Keratinocyte (primary cell): ENCODE measurements around the gene PDILT. TPM values are rescaled to one million over a fixed set of nuclear protein-coding genes. Genes with fewer than 3 reads are reported as not detected.
"Not testable (repeated sequence)": the region's sequence is repeated elsewhere in the genome, so short reads cannot be mapped to it uniquely, and the experiment has no call there.

ENCODE experiments used
- DNase-seq: peaks from one replicate; pipeline ENCODE4 v3.0.0-alpha.2; 2011; ENCODE audit warnings: low read depth, missing footprints, low spot score
- FAIRE-seq: peaks from 2 replicates; lab custom pipeline; 2011; peaks lifted over from hg19 to GRCh38; lab: Jason Lieb, UNC
- H2AFZ ChIP-seq: 2 replicates; pipeline ENCODE4 v1.6.0; 2012; ENCODE audit warnings: low read length, control low read depth, inconsistent platforms; ENCODE audit not compliant: control insufficient read depth
- H3K27ac ChIP-seq: 2 replicates; pipeline ENCODE4 v1.5.1; 2011; ENCODE audit warnings: low read length; ENCODE audit not compliant: control insufficient read depth, insufficient read depth
- H3K27me3 ChIP-seq: 3 replicates; pipeline ENCODE4 v1.6.0; 2011; ENCODE audit warnings: low read length; ENCODE audit not compliant: control insufficient read depth, insufficient read depth; ENCODE audit errors: extremely low read depth
- H3K36me3 ChIP-seq, 2 experiments: 2 replicates in 1 of 2; 3 replicates in 1 of 2; pipeline ENCODE4 v1.5.1; 2011; ENCODE audit warnings: low read length in 2 of 2, mild to moderate bottlenecking in 1 of 2; ENCODE audit not compliant: control insufficient read depth in 2 of 2, insufficient read depth in 2 of 2; ENCODE audit errors: extremely low read depth in 1 of 2
- H3K4me1 ChIP-seq: 3 replicates; pipeline ENCODE4 v1.5.1; 2011; ENCODE audit warnings: low read length; ENCODE audit not compliant: control insufficient read depth, insufficient read depth; ENCODE audit errors: extremely low read depth
- H3K4me2 ChIP-seq: 3 replicates; pipeline ENCODE4 v1.6.0; 2011; ENCODE audit warnings: low read depth, low read length; ENCODE audit not compliant: control insufficient read depth, insufficient read depth; ENCODE audit errors: extremely low read depth
- H3K4me3 ChIP-seq, 3 experiments: fragments of 200-600 bp in 1 of 3; sonication (generic) in 1 of 3; 2 replicates in 2 of 3; 3 replicates in 1 of 3; pipeline ENCODE4 v1.5.1; 2011 to 2016; ENCODE audit warnings: low read length in 3 of 3, mild to moderate bottlenecking in 3 of 3, control low read depth in 2 of 3, inconsistent platforms in 1 of 3, low read depth in 1 of 3, mixed read lengths in 1 of 3, mixed run types in 1 of 3, moderate library complexity in 1 of 3; ENCODE audit not compliant: control insufficient read depth in 2 of 3, insufficient read depth in 2 of 3; ENCODE audit errors: extremely low read depth in 1 of 3
- H3K79me2 ChIP-seq: 2 replicates; pipeline ENCODE4 v1.6.0; 2012; ENCODE audit warnings: low read length; ENCODE audit not compliant: control insufficient read depth, insufficient read depth
- H3K9ac ChIP-seq: 3 replicates; pipeline ENCODE4 v1.6.0; 2011; ENCODE audit warnings: low read length; ENCODE audit not compliant: control insufficient read depth, insufficient read depth; ENCODE audit errors: extremely low read depth
- H3K9me1 ChIP-seq: 3 replicates; pipeline ENCODE4 v1.6.0; 2011; ENCODE audit warnings: low read length; ENCODE audit not compliant: control insufficient read depth, insufficient read depth; ENCODE audit errors: extremely low read depth
- H3K9me3 ChIP-seq: 2 replicates; pipeline ENCODE4 v1.5.1; 2012; ENCODE audit warnings: low read depth, low read length; ENCODE audit not compliant: control insufficient read depth
- H4K20me1 ChIP-seq: 3 replicates; pipeline ENCODE4 v1.6.0; 2011; ENCODE audit warnings: low read length; ENCODE audit not compliant: control insufficient read depth, insufficient read depth; ENCODE audit errors: extremely low read depth
- CTCF ChIP-seq, 3 experiments: IDR thresholded peaks in 1 of 3; conservative IDR thresholded peaks in 1 of 3; optimal IDR thresholded peaks in 1 of 3; 2 replicates in 2 of 3; 3 replicates in 1 of 3; pipeline versions ENCODE3 to v1.5.1; 2011; ENCODE audit warnings: low read length in 3 of 3, mild to moderate bottlenecking in 3 of 3, moderate library complexity in 2 of 3, control low read depth in 1 of 3, inconsistent platforms in 1 of 3; ENCODE audit not compliant: insufficient read depth in 2 of 3; ENCODE audit errors: extremely low read depth in 1 of 3
- EZH2 ChIP-seq: IDR thresholded peaks from one replicate; pipeline ENCODE4 v1.6.1; 2012; ENCODE audit warnings: inconsistent platforms, mild to moderate bottlenecking, low read length, moderate library complexity
- dilution Hi-C: fragments of 300-500 bp; cut with MboI; formaldehyde crosslinking; loops from one replicate; pipeline ENCODE4 v1.7.0; 2020; ENCODE audit warnings: low sequenced_read_pairs; ENCODE audit not compliant: extremely low pct_ligation_motif_present
- polyA plus RNA-seq, 5 experiments: library from polyadenylated mRNA; depleted of rRNA in 3 of 5; stranded (reverse) in 3 of 5; stranded (forward) in 1 of 5; unstranded in 1 of 5; fragments of >200 nt; gene quantifications; 1 replicate in 1 of 5; 2 replicates in 3 of 5; 3 replicates in 1 of 5; pipeline versions ENCODE4 v1.2.1 to v1.2.3, GENCODE V29; 2011 to 2012; ENCODE audit warnings: missing spikeins in 2 of 5, low read depth in 1 of 5, low replicate concordance in 1 of 5

Gene PDILT
- polyA plus RNA-seq, 1 donor (not counting 4 experiments of a cell fraction or from before 2014, with no cell fraction given), result not detected

DNA sequence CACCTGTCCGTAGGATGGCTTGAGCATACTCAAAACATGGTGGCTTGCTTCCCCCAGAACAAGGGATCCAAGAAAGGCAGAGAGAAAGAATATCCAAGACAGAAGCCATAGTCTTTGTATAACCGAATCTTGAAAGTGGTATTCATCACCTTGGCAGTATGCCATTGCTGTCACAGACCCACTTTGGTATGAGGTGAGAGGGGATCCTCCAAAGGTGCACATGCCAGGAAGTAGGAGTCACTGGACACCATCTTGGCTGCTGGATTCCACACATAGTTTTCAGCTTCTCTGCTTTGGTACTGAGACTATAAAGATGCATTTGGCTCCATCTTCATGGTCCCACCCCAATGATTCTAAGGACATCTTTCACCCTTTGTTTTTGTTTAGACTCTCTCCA lies 22.9 kb upstream of the PDILT start:
- H3K27me3 ChIP-seq, H3K4me2 ChIP-seq, H3K36me3 ChIP-seq, FAIRE-seq, H3K9me1 ChIP-seq, H3K4me1 ChIP-seq, H3K4me3 ChIP-seq, dilution Hi-C loops, DNase-seq, H3K9me3 ChIP-seq, H4K20me1 ChIP-seq, H2AFZ ChIP-seq, H3K9ac ChIP-seq, H3K79me2 ChIP-seq, H3K27ac ChIP-seq: not testable (repeated sequence)

- no peaks in the 10 kb centered on the region for H3K9me3 ChIP-seq
- no peaks in the 10 kb centered on the region for H3K4me1 ChIP-seq
- H4K20me1 ChIP-seq, result no peaks in the 10 kb centered on the region
- no peaks in the 10 kb centered on the region for H3K9me1 ChIP-seq
- no peaks in the 10 kb centered on the region for H3K79me2 ChIP-seq
- TF ChIP-seq EZH2, result no peak
- no peak for TF ChIP-seq CTCF (optimal IDR thresholded peaks at IDR 0.05 in 1 of 3, IDR thresholded peaks at IDR 0.05 in 1 of 3, conservative IDR thresholded peaks at IDR 0.05 in 1 of 3; ENCODE audit: extremely low read depth in 1 of 3, insufficient read depth in 2 of 3, low read length in 3 of 3)
- no peak for FAIRE-seq
- no peak overlapping the region for H3K9ac ChIP-seq
- dilution Hi-C loops, result no loop called here
- no peaks in the 10 kb centered on the region for H3K27me3 ChIP-seq
- H3K36me3 ChIP-seq, result no peaks in the 10 kb centered on the region
- H2AFZ ChIP-seq, result no peak overlapping the region
- DNase-seq, result no peak
- no peak overlapping the region for H3K4me2 ChIP-seq
- no peak overlapping the region for H3K27ac ChIP-seq
- H3K4me3 ChIP-seq, result no peak overlapping the region
Measured at GRCh38 chr16:20424129-20424866, 19.8 kb upstream of the PDILT start.

DNA sequence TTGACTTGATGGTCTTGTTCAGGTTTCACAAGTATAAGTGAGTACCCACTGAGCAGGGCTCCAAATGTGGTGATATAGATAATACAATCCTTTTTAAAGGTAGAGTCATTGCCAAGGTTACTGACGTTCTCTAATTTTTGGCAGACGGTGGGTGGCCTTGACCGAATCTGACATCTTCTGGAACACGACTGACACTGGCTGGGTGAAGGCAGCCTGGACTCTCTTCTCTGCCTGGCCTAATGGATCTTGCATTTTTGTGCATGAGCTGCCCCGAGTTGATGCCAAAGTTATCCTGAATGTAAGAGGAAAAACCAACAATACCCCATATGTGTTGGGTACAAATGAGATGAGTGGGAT lies 19.2 kb upstream of the PDILT start:
- H3K4me1 ChIP-seq, H3K9ac ChIP-seq, dilution Hi-C loops, H3K4me3 ChIP-seq, H2AFZ ChIP-seq, H3K4me2 ChIP-seq, H3K27ac ChIP-seq, H3K27me3 ChIP-seq, H3K9me3 ChIP-seq, H4K20me1 ChIP-seq, FAIRE-seq, H3K79me2 ChIP-seq, H3K9me1 ChIP-seq, DNase-seq, H3K36me3 ChIP-seq: not testable (repeated sequence)

DNA sequence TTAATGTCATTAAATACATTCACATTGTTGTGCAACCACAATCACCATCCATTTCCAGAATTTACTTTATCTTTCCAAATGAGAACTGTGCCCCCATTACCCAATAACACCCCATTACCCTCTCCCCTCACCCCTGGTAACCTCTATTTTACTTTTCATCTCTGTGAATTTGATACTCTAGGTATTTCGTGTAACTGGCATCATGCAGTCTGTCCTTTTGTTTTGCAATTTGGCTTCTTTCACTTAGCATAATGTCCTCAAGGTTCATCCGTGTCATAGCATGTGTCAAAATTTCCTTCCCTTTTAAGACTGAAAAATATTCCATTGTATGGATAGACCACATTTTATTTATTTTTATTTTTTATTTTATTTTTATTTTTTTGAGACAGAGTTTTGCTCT lies 17.2 kb upstream of the PDILT start:
- H3K27ac ChIP-seq, H3K4me2 ChIP-seq, H3K79me2 ChIP-seq, H3K9me3 ChIP-seq, DNase-seq, H3K4me1 ChIP-seq, H3K36me3 ChIP-seq, dilution Hi-C loops, H4K20me1 ChIP-seq, H3K9ac ChIP-seq, H3K27me3 ChIP-seq, FAIRE-seq, H2AFZ ChIP-seq, H3K4me3 ChIP-seq, H3K9me1 ChIP-seq: not testable (repeated sequence)
